ENCODE data around the gene MRPL24. TPM values are rescaled to one million over a fixed set of nuclear protein-coding genes. Genes with fewer than 3 reads are reported as not detected.

MRPL24 gene
- total and polyA plus RNA-seq, 9 of the 15 experiments (the other 6 are each of a cell fraction or from before 2014, with no cell fraction given), result 74.3 to 267 (median 113) TPM

DNA sequence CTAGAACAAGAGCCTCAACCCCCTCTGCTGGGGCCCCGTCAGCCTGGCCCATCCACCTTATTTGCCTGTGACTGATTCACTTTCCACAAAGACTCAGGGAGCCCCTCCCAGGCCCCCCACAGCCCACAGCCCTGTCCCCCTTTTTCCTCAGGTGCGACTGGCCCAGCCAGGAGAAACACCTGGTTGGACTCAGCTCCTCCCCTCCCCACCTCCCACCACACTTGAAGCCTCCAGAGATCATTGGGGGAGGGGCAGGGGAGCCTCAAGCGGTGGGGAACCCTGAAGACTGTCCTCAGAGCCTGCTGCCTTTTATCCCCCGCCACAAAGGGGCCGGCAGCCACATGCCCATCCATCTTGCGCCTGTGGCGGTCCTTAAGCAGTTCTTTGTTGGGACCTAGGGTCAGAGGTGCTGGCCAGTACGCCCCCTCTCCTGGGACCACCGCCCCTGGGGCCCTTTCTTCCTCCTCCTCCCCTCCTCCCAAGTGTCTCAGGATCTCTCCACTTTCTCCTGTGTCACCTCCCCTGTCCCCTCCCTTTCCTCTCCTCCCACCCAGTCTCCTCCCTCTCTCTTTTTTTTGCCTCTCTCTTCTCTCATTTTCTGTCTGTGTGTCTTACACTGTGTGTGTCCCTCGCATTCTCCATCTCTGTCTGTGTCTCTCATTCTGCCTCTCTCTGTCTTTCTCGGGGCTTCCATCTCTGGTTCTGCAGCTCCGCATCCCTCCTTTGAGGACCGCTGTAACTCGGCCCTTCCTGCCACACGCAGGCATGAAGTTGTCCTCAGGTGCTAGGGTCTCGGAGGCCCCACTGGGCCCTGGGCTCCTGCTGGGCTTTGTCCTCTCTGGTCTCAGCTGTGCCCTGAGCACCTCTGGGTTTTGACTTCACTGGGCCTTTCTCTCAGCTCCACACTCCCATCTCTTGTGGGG is 47.7 kb downstream of the MRPL24 start (continued):
- TF ChIP-seq, protein P1, sequence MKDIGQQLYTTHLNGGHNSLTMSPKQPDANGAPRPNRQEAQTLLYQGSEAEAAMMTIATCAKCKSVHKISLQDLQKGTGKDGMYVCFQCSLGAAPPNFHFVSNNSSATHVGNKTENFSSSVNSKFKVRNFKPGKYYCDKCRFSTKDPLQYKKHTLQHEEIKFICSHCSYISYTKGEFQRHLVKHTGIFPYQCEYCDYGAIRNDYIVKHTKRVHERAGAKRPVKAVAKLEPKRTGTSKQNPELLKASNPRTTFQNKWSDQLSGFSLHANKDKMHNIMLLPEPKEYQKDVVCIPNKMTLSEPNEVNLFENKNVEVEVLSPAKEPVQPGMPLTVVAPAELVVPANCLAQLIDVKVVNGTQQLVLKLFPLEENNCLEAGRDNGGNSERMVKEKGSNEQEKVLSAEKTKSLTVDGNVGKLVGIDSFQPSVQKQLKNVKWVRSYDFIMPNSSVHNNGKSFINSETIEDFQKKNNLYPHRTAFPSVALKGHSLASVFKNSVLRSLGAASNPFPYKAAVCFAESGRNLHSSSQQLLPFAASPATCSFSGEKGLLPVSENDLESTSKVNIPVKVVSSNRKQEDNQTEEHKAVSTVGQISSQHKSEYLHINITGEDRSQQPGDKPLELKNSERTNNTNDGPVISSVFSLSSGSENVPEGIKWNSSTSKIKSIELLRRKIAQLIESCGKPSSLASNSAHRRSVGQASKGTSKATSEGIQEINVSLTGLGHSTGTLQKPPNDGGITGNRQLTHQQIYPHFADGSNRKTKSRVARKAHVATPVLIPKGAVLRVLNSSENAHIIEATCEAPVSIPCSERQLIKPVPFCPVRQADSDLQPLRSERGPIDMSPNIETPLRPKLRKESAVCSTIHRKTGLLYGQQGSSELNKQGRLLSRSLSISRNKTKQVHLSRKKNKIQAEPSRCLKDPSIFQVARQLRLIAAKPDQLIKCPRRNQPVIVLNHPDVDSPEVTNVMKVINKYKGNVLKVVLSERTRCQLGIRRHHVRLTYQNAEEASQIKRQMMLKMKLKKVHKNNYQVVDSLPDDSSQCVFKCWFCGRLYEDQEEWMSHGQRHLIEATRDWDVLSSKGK (CRISPR knock-in tag; IDR thresholded peaks at IDR 0.05), result no peak
- TF ChIP-seq ZNF717 (CRISPR knock-in tag; IDR thresholded peaks at IDR 0.05), result no peak
- no peak for TF ChIP-seq MCM5 (IDR thresholded peaks at IDR 0.05; ENCODE audit: low read depth)
- TF ChIP-seq ZC3H11A (IDR thresholded peaks at IDR 0.05; ENCODE audit: low read depth, low read length), result no peak
- TF ChIP-seq, protein P2, sequence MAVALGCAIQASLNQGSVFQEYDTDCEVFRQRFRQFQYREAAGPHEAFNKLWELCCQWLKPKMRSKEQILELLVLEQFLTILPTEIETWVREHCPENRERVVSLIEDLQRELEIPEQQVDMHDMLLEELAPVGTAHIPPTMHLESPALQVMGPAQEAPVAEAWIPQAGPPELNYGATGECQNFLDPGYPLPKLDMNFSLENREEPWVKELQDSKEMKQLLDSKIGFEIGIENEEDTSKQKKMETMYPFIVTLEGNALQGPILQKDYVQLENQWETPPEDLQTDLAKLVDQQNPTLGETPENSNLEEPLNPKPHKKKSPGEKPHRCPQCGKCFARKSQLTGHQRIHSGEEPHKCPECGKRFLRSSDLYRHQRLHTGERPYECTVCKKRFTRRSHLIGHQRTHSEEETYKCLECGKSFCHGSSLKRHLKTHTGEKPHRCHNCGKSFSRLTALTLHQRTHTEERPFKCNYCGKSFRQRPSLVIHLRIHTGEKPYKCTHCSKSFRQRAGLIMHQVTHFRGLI (CRISPR knock-in tag; IDR thresholded peaks at IDR 0.05), result peak; percentile 98; the same call in 1 of the 2 replicates
- TF ChIP-seq TGIF2 (CRISPR knock-in tag; IDR thresholded peaks at IDR 0.05), result no peak
- no peak for TF ChIP-seq CCNT2 (IDR thresholded peaks at IDR 0.05; ENCODE audit: borderline replicate concordance, extremely low read depth, insufficient read length, low read depth, low read length)
- peak; percentile 41 for TF ChIP-seq NEUROD1 (IDR thresholded peaks at IDR 0.05; ENCODE audit: borderline replicate concordance, low read depth, low read length, partially characterized antibody)
- no peak for TF ChIP-seq ZNF696 (CRISPR knock-in tag; conservative IDR thresholded peaks at IDR 0.05)
- TF ChIP-seq, protein P3, sequence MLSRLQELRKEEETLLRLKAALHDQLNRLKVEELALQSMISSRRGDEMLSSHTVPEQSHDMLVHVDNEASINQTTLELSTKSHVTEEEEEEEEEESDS (CRISPR knock-in tag; IDR thresholded peaks at IDR 0.05), result no peak
- no peak for TF ChIP-seq ZBTB1 (CRISPR knock-in tag; IDR thresholded peaks at IDR 0.05; ENCODE audit: borderline replicate concordance, low read depth)
- 0 out of 2 replicates have a peak, but pooled peaks have one; percentile 22 for TF ChIP-seq CBFA2T3 (IDR thresholded peaks at IDR 0.05)
- TF ChIP-seq, protein P4, sequence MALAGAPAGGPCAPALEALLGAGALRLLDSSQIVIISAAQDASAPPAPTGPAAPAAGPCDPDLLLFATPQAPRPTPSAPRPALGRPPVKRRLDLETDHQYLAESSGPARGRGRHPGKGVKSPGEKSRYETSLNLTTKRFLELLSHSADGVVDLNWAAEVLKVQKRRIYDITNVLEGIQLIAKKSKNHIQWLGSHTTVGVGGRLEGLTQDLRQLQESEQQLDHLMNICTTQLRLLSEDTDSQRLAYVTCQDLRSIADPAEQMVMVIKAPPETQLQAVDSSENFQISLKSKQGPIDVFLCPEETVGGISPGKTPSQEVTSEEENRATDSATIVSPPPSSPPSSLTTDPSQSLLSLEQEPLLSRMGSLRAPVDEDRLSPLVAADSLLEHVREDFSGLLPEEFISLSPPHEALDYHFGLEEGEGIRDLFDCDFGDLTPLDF (CRISPR knock-in tag; IDR thresholded peaks at IDR 0.05), result no peak
- no peak for TF ChIP-seq HNRNPL (IDR thresholded peaks at IDR 0.05; ENCODE audit: low read depth, low read length)
- TF ChIP-seq, protein P5, sequence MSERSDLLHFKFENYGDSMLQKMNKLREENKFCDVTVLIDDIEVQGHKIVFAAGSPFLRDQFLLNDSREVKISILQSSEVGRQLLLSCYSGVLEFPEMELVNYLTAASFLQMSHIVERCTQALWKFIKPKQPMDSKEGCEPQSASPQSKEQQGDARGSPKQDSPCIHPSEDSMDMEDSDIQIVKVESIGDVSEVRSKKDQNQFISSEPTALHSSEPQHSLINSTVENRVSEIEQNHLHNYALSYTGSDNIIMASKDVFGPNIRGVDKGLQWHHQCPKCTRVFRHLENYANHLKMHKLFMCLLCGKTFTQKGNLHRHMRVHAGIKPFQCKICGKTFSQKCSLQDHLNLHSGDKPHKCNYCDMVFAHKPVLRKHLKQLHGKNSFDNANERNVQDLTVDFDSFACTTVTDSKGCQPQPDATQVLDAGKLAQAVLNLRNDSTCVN (CRISPR knock-in tag; IDR thresholded peaks at IDR 0.05), result no peak
- no peak for TF ChIP-seq KDM4B (IDR thresholded peaks at IDR 0.05; ENCODE audit: borderline replicate concordance in 2 of 2, low read depth in 1 of 2)
- TF ChIP-seq CREBBP (IDR thresholded peaks at IDR 0.05; ENCODE audit: low read depth, low read length), result no peak
- no peak; the same call in 1 of the 2 replicates for TF ChIP-seq NCOA1 (IDR thresholded peaks at IDR 0.05; ENCODE audit: low read depth)
- TF ChIP-seq JUN (IDR thresholded peaks at IDR 0.05; ENCODE audit: borderline replicate concordance, low read depth, low read length), result no peak
- no peak for TF ChIP-seq JUN (CRISPR knock-in tag; IDR thresholded peaks at IDR 0.05; ENCODE audit: borderline replicate concordance)
